Activated T-cell treated with anti-CD3 and anti-CD28 coated beads, Interleukin-2, amount 50 U/mL, for 24 hours (primary cell): Measurements from ENCODE around the gene SPATC1L.
A peak's percentile ranks its signal among the peaks of the same experiment; 100 is the strongest.

Experiments used
- DNase-seq: peaks from one replicate; pipeline ENCODE4 v3.0.0-alpha.2; 2020
- H3K27ac Mint-ChIP-seq: 2 replicates; pipeline ENCODE4 v1.8.0; 2020; ENCODE audit warnings: mild to moderate bottlenecking, mixed read lengths
- H3K27me3 Mint-ChIP-seq: 2 replicates; pipeline ENCODE4 v1.8.0; 2020; ENCODE audit warnings: mixed read lengths
- H3K36me3 Mint-ChIP-seq: 2 replicates; pipeline ENCODE4 v1.8.0; 2020; ENCODE audit warnings: low read depth, mixed read lengths
- H3K4me1 Mint-ChIP-seq: 2 replicates; pipeline ENCODE4 v1.8.0; 2020; ENCODE audit warnings: low read depth, mixed read lengths
- H3K4me3 Mint-ChIP-seq: 2 replicates; pipeline ENCODE4 v1.8.0; 2020; ENCODE audit warnings: mild to moderate bottlenecking, moderate library complexity, mixed read lengths
- H3K9me3 Mint-ChIP-seq: 2 replicates; pipeline ENCODE4 v1.8.0; 2020; ENCODE audit warnings: mixed read lengths

SPATC1L gene

GRCh38 chr21:46157987-46158451, 26.2 kb downstream of the SPATC1L start:
- Mint-ChIP-seq H3K4me3 (no peak overlapping the region), H3K27me3 (no peaks in the 10 kb centered on the region), H3K36me3 (no peaks in the 10 kb centered on the region), H3K9me3 (no peaks in the 10 kb centered on the region), H3K27ac (no peak overlapping the region), H3K4me1 (no peaks in the 10 kb centered on the region)
- DNase-seq: peak; percentile 5

- Mint-ChIP-seq H3K27ac (no peak overlapping the region), H3K27me3 (no peaks in the 10 kb centered on the region), H3K36me3 (no peaks in the 10 kb centered on the region), H3K9me3 (no peaks in the 10 kb centered on the region), H3K4me3 (no peak overlapping the region), H3K4me1 (no peaks in the 10 kb centered on the region)
- peak; percentile 5 for DNase-seq
Observed at GRCh38 chr21:46157396-46157986, 26.8 kb downstream of the SPATC1L start.

- no peaks in the 10 kb centered on the region for H3K36me3 Mint-ChIP-seq
- no peak overlapping the region for H3K4me3 Mint-ChIP-seq
- no peaks in the 10 kb centered on the region for H3K4me1 Mint-ChIP-seq
- H3K9me3 Mint-ChIP-seq: no peaks in the 10 kb centered on the region
- H3K27ac Mint-ChIP-seq: no peak overlapping the region
- H3K27me3 Mint-ChIP-seq: no peaks in the 10 kb centered on the region
- peak; percentile 15 for DNase-seq
Observed at GRCh38 chr21:46156678-46157077, 27.6 kb downstream of the SPATC1L start.

- Mint-ChIP-seq H3K4me3 (no peak overlapping the region), H3K4me1 (no peaks in the 10 kb centered on the region), H3K36me3 (no peaks in the 10 kb centered on the region)
Observed at GRCh38 chr21:46156378-46156645, 27.9 kb downstream of the SPATC1L start.

GRCh38 chr21:46155514-46156377, 28.5 kb downstream of the SPATC1L start, which contains the start of gene FTCD:
Gene FTCD, minus strand, starts transcription at chr21:46155579. Its CDS starts 56 bp downstream, at chr21:46155523.
- DNase-seq: peak; percentile 8
- no peak within 1 kb of the TSS for H3K27ac Mint-ChIP-seq
- H3K4me1 Mint-ChIP-seq: no peaks in the 10 kb centered on the region

More at GRCh38 chr21:46156378-46156645, 27.9 kb downstream of the SPATC1L start:
- no peak overlapping the region for H3K27ac Mint-ChIP-seq
- no peaks in the 10 kb centered on the region for H3K9me3 Mint-ChIP-seq
- no peak for DNase-seq
- no peaks in the 10 kb centered on the region for H3K27me3 Mint-ChIP-seq

GRCh38 chr21:46154955-46155513, 29.2 kb downstream of the SPATC1L start:
- no peaks in the 10 kb centered on the region for H3K9me3 Mint-ChIP-seq
- H3K4me1 Mint-ChIP-seq: no peaks in the 10 kb centered on the region
- peak; percentile 26 for DNase-seq
- H3K27ac Mint-ChIP-seq: no peak overlapping the region
- no peaks in the 10 kb centered on the region for H3K36me3 Mint-ChIP-seq
- H3K4me3 Mint-ChIP-seq: no peak overlapping the region
- H3K27me3 Mint-ChIP-seq: no peaks in the 10 kb centered on the region

More at GRCh38 chr21:46155514-46156377, 28.5 kb downstream of the SPATC1L start, which contains the start of gene FTCD:
- no peak within 1 kb of the TSS for H3K4me3 Mint-ChIP-seq
- no peaks in the 10 kb centered on the region for H3K36me3 Mint-ChIP-seq
- no peaks in the 10 kb centered on the region for H3K27me3 Mint-ChIP-seq
- H3K9me3 Mint-ChIP-seq: no peaks in the 10 kb centered on the region

- Mint-ChIP-seq H3K4me1 (no peaks in the 10 kb centered on the region), H3K36me3 (no peaks in the 10 kb centered on the region), H3K27ac (no peak overlapping the region), H3K9me3 (no peaks in the 10 kb centered on the region), H3K27me3 (no peaks in the 10 kb centered on the region), H3K4me3 (no peak overlapping the region)
- peak; percentile 19 for DNase-seq
Observed at GRCh38 chr21:46154155-46154954, 29.9 kb downstream of the SPATC1L start.

GRCh38 chr21:46153247-46154154, 30.8 kb downstream of the SPATC1L start:
- peak; percentile 21 for DNase-seq
- H3K4me3 Mint-ChIP-seq: no peak overlapping the region
- H3K27ac Mint-ChIP-seq: no peak overlapping the region
- no peaks in the 10 kb centered on the region for H3K27me3 Mint-ChIP-seq
- H3K36me3 Mint-ChIP-seq: no peaks in the 10 kb centered on the region
- no peaks in the 10 kb centered on the region for H3K4me1 Mint-ChIP-seq
- no peaks in the 10 kb centered on the region for H3K9me3 Mint-ChIP-seq

GRCh38 chr21:46152927-46153246, 31.4 kb downstream of the SPATC1L start:
- H3K36me3 Mint-ChIP-seq: no peaks in the 10 kb centered on the region
- no peak overlapping the region for H3K27ac Mint-ChIP-seq
- no peaks in the 10 kb centered on the region for H3K4me1 Mint-ChIP-seq
- peak; percentile 12 for DNase-seq
- no peaks in the 10 kb centered on the region for H3K9me3 Mint-ChIP-seq
- H3K27me3 Mint-ChIP-seq: no peaks in the 10 kb centered on the region
- no peak overlapping the region for H3K4me3 Mint-ChIP-seq

- H3K36me3 Mint-ChIP-seq: no peaks in the 10 kb centered on the region
- no peaks in the 10 kb centered on the region for H3K4me1 Mint-ChIP-seq
- no peaks in the 10 kb centered on the region for H3K27me3 Mint-ChIP-seq
- peak; percentile 17 for DNase-seq
- H3K27ac Mint-ChIP-seq: no peak overlapping the region
- H3K4me3 Mint-ChIP-seq: no peak overlapping the region
- no peaks in the 10 kb centered on the region for H3K9me3 Mint-ChIP-seq
Observed at GRCh38 chr21:46151989-46152926, 32.0 kb downstream of the SPATC1L start.

- no peaks in the 10 kb centered on the region for H3K4me1 Mint-ChIP-seq
- no peaks in the 10 kb centered on the region for H3K36me3 Mint-ChIP-seq
- H3K27ac Mint-ChIP-seq: no peak overlapping the region
- no peaks in the 10 kb centered on the region for H3K9me3 Mint-ChIP-seq
- H3K27me3 Mint-ChIP-seq: no peaks in the 10 kb centered on the region
- H3K4me3 Mint-ChIP-seq: no peak overlapping the region
- peak; percentile 9 for DNase-seq
Observed at GRCh38 chr21:46151261-46151988, 32.8 kb downstream of the SPATC1L start.

- Mint-ChIP-seq H3K4me3 (no peak overlapping the region), H3K27ac (no peak overlapping the region), H3K27me3 (no peaks in the 10 kb centered on the region), H3K4me1 (no peaks in the 10 kb centered on the region), H3K36me3 (no peaks in the 10 kb centered on the region), H3K9me3 (no peaks in the 10 kb centered on the region)
- DNase-seq: no peak
Observed at GRCh38 chr21:46150491-46151121, 33.7 kb downstream of the SPATC1L start.
